NCI-H82 treated with DMSO at 0.1 percent for 48 hours (cell line): ENCODE results near the gene EPB41L4B.
"Not testable (repeated sequence)": the region's sequence is repeated elsewhere in the genome, so short reads cannot be mapped to it uniquely, and the experiment has no call there.

ENCODE experiments used
- DNase-seq: peaks from one replicate; lab custom pipeline; 2025; ENCODE audit not compliant: unreplicated experiment; lab: John Stamatoyannopoulos, UW

The EPB41L4B gene

DNA sequence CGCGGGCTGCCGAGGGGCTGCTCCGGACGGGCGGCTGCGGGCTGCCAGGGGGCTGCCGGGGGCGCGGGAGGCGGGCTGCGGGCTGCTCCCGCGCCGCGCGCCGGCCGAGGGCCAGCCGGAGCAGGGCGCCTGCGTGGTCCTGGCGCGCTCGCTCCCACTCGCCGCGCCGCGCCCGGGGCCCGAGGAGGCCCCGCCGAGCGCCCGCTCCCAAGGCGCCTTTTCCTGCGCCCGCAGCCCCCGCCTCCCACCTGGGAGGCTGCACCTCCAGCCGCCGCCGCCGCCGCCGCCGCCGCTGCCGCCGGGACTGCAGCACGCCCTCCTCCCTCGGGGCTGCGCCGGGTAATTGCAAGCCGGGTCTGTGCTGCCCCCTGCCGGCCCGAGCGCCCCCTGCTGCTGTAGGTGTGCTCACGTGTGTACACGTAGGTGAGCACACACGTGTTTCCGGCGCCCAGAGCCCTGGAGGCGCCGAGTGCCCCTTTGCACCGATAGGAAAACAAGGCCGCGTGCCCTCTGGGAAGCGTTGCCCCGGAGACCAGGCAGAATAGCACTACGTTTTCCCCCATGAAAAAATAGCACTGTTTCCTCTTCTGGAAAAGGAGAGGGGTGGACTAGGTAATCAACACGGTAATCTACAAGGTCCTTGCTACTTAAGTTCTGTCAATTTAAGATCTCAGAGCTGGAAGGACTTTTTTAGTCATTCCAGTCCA lies at the start of gene EPB41L4B:
EPB41L4B (minus strand) TSS at position 318 of the 707 bp plus-strand sequence. CDS start 613 bp downstream, outside the sequence.
- peak; percentile 47 for DNase-seq

DNA sequence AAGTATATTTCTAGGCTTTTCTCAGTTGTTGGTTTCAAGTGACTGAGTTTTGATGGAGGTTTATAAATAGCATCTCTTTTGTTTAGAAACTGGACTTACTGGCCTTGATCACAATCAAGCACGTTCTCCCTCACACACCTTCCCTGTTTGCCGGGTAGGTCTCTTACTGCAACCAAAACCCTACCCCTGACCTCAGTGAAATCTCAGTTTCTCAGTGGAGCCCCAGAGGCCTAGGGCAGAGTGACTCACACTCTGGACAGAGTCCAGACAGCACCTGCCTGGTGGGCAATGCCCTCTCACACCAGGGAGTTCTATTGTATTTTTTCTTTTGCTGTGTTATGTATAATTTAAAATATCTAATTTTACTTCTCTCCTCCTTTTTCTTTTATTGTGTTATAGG lies 48.4 kb upstream of the EPB41L4B start:
- no peak for DNase-seq

DNA sequence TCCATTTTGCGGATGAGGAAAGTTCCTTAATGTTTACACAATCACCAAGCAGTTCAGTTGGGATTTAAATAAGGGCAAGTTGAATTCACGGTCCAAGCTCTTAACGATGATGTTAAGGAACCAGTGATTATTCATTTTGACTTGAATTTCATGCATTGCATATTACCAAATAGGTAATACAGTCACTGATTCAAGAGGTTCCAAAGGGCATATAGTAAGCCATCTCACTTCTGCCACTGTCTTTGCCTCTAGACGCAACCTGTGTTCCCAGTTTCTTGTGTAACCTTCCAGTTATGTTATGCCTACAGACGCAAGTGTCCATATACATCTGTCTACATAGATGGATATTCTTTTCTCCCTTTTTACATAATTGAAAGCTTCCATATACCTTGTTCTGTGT lies 39.9 kb upstream of the EPB41L4B start:
- DNase-seq = no peak

DNA sequence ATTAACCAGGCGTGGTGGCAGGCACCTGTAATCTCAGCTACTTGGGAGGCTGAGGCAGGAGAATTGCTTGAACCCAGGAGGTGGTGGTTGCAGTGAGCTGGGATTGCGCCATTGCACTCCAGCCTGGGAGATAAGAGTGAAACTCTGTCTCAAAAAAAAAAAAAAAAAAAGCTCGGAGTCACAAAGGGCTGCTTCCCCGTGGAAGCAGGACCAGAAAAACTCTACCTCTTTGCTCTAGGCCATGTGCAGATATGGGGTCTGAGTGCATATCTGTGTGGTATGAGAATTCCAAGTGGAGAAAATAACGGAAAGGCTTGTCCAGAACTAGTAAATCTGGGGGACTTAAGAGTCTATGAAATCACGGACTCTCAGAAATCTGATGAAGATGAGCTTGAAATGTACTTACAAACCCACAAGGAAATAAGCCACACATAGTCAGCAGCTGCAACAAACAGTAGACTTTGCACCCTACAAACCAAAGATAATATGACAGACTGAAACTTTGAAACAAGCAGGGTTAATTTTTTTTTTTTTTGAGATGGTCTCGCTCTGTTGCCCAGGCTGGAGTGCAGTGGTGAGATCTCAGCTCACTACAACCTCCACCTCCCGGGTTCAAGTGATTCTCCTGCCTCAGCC lies 38.2 kb upstream of the EPB41L4B start:
- DNase-seq = not testable (repeated sequence)

DNA sequence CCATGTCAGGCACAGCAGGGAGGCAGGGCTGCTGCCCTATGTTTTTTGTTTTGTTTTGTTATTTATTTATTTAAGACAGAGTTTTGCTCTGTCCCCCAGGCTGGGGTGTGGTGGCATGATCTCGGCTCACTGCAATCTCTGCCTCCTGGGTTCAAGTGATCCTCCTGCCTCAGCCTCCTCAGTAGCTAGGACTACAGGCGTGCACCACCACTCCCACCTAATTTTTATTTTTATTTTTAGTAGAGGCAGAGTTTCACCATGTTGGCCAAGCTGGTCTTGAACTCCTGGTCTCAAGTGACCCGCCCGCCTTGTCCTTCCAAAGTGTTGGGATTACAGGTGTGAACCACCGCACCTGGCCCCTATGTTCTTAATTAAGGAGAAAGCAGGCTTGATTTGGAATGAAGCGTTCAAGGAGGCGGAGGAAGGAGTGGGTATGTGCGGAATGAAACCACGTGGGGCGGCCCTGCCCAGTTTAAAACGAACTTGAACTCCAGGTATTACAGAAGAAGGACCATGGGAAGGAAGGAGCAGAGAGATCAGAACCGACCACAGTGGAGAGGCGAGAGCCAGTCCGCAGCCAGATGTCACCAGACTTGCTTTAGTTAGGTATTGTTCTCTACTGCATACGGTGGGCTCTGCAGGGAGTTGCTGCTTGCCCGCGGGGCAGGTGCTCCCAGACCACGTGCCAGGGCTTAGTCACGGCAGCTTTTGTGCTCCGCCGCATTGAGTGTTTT lies 34.9 kb upstream of the EPB41L4B start:
- no peak for DNase-seq

DNA sequence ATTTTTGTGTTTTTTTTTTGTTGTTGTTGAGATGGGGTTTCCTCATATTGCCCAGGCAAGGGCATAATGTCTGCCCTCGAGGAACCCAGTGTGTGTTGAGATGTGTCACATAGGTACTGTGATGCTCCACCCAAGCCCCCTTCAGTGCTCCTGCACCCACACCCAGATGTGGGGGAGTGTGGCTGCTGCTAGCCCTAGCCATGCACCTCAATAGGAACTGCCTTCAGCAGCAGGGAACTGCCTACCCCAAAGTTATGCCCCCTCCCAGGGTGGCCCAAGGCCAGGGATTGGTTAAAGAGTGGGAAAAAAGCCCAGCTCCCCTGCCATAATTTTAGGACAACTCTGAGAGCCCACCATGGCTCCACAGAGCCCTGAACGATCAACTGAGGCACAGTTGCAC lies 33.3 kb upstream of the EPB41L4B start:
- DNase-seq = no peak

DNA sequence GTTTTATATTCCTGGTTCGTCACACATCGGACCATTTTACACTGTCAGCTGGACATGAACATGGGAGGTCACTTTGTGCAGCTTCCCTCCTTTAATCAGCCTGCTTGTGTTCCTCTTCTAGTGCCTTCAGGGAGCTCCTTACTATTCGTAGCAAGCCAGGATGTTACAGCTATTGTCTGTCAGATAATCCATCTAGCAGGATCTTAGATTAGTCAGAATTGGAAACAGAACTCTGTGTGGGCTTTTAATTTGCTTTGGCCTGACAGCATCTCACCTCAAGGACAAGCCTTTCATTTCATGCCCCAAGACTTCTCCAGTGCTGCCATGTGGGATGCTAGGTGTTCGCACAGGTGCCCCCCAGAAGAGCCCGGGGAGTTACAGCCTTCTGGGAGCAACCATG lies 30.2 kb upstream of the EPB41L4B start:
- DNase-seq = no peak

DNA sequence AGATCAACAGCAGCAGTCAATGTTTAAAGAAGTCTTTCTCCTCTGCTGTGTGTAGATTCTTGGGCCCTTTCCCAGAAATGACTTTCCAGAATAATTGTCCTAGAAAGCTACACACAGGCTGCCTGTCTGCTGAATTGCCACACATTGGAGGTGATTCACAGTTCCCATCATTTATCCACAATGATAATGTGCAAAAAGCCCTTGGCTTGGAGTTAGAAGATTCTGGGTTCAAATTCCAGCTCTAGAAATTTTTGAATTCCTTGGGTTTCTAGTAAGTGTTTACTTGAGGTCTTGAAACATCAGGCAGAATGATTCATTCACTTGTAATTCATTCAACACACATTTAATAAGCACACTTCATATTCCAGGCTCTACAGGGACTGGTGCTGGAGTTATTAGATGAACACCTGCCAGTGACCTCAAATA lies 28.6 kb upstream of the EPB41L4B start:
- no peak for DNase-seq

DNA sequence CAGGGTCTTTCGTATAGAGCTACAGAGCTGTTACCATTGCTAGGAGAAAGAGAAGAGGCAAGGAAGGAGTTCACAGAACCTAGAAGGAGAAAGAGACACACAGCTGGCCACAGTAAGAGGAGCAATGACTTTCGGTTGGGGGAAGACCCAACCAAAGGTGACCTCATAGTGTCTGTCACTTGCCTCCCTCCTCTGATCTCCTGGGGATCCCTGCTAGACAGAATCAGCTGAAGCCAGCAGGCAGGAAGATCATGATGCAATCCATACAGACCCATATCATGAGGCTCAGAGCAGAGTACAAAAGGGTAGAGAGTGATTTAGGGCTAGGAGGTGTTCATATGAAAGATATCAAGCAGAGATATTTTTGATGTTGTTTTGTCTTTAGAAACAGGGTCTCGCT lies 26.0 kb upstream of the EPB41L4B start:
- DNase-seq = no peak

DNA sequence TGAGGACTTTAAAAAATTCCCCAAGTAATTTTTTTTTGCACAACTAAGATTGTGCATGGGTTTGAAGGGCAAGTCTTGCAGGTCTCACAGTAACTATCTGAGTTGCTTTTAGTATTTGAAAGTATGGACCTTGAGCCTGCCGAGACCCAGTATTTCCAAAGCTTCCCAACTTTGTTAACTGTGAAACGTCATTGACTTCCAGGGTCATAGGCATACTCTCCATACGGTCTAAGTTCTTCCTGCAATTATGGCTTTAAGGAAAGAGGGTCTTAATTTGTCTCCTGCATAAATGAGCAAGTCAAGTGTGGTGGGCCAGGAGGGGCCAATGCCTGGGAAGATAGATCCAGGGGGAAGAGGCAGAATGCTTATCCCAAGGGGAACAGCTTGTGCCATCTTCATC lies 24.0 kb upstream of the EPB41L4B start:
- DNase-seq = no peak

DNA sequence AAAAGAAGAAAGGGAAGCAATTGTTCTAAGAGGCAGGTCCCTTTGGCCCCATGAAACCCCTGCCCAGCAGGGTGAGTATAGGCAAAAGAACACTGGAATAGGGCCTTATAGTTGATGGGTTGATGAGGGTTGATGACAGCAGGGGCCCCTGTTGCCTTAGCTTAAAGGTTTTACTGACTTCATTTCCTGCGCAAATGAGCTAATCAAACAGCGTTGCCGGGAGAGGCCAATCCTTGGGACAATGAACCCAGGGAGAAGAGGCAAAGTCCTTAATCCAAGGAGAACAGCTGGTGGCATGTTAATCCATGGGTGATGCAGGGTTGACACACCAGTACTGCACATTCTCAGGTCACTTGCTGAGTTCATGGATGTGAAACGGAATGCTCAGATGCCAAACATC lies 22.0 kb upstream of the EPB41L4B start:
- peak; percentile 86 for DNase-seq

DNA sequence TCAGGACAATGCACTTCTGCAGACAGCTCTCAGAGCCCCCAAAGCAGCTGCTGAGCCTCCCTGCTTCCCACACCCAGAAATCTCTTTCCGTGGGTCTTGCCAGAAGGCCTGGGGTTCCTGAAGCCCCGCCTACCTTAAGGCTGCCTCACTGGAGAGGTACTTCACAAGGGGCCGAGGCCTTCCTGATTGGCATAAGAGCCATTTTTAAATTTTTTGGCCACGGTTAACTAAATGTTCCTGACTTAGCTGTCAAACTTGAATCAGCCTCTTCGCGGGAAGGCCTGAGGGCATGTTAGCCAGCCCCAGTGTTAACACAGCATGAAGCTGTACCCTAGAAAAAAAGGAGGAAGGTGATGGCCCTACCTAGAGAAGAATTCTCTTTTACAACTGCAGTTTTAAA lies 20.7 kb upstream of the EPB41L4B start:
- no peak for DNase-seq

DNA sequence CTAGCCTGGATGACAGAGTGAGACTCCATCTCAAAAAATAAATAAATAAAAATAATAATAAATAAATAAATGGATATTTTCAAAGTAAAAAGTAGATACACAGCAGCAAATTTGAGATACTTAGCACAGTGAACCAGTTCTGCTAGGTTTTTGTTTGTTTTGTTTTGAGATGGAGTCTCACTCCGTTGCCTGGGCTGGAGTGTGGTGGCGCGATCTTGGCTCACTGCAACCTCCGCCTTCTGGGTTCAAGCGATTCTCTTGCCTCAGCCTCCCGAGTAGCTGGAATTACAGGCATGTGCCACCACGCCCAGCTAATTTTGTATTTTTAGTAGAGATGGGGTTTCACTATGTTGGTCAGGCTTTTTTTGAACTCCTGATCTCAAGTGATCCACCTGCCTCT lies 20.1 kb upstream of the EPB41L4B start:
- DNase-seq = not testable (repeated sequence)

DNA sequence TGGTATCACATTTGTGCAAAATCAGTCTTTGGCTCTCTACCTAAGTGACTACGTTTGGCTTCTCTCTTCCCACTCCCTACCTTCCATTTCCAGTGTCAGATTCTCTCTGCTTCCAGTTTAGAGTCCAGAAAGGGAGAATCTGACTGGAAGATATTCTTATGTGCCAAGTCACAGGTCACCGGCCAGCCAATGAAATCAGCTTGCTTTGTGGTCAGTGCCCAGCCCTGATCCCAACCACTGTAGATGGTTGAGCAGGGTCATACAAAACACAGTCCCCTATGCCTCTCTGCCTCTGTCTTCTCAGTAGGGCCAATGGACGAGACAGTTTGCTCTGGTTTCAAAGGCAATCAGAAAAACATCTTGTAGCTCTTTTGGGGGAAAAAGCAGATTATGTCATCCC lies 15.6 kb upstream of the EPB41L4B start:
- no peak for DNase-seq

DNA sequence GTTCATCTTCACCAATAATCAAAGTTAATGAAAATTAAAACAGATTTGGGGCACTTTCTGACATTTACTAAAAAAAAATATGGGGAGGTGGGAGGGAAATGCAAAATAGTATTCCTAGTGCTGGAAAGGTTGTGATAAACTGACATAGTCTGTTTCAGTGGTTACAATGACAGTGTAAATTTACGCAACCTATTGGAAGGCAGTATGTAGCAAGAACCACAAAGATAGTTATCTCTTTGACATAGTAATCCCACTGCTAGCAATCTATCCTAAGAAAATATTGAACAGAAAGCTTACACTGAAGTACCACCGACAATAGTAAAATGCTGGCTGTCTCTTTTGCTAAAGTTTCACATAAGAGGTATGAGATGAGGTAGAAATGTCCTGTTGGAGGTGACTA lies 15.1 kb upstream of the EPB41L4B start:
- DNase-seq = no peak

DNA sequence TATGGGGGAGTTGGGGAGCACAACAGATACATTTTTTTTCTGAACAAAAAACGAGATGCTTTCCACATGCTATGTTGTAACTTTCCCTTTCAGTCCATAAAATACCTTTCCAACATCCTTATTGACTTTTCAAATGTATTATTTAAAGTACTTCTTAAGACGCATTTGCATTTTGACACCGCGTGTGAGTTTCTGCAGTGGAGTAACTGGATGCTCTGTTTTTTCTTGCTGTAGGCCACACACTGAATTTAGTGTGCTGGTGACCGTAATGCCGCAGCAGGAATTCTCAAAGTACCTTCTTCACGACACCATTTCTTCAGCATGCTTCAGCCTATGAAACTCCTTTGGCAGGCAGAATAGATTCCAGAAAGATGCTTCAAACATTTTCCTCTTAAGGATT lies 14.3 kb upstream of the EPB41L4B start:
- DNase-seq = no peak

DNA sequence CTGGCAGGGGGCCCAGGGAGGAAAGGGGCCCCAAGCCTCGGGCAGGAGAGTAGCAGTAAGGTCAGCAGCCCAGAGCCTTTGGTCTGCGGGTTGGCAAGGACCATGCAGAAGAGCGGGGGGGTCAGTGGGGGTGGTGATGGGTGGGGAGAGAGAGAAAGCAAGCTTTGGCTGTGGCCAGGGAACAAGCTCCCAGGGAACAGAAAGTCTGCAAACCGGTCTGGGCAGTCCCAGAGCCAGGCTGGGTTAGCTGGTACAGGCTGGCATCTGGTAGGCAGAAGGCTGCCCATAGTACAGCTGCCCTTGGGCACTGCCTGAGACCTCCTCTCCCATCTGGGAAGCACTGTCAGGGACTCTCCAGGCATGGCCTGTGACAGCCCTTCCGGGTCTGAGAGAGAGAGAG lies 10.5 kb upstream of the EPB41L4B start:
- DNase-seq = no peak

DNA sequence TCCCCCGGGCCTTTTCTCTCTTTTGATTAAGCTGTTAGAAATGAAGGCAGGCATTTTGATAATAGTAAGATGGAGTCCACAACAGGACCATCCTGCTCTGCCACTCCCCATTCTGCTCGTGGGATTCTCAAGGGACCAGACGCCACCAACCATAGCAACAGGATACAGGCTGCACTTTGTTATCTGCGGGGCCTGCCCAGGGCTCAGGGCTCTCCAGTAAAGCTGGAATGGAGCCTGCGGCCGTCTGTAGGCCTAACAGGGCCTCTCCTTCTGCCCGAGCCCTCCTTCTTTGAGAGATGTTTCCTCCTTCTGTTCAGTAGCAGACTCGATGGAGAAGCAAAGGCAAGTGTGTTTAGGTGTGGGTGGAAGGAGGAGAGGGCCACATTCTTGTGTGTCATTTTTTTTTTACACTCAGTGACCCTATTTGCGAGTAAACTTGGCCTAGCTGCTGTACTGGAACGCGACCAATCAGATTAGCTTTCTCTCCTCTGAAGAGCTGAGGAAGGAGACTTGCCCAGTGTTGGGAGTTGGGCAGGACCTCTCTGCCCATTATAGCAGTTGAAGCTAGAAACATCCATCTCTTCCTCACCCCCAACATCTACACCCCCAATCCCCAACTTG lies 8.9 kb upstream of the EPB41L4B start:
- DNase-seq = no peak

DNA sequence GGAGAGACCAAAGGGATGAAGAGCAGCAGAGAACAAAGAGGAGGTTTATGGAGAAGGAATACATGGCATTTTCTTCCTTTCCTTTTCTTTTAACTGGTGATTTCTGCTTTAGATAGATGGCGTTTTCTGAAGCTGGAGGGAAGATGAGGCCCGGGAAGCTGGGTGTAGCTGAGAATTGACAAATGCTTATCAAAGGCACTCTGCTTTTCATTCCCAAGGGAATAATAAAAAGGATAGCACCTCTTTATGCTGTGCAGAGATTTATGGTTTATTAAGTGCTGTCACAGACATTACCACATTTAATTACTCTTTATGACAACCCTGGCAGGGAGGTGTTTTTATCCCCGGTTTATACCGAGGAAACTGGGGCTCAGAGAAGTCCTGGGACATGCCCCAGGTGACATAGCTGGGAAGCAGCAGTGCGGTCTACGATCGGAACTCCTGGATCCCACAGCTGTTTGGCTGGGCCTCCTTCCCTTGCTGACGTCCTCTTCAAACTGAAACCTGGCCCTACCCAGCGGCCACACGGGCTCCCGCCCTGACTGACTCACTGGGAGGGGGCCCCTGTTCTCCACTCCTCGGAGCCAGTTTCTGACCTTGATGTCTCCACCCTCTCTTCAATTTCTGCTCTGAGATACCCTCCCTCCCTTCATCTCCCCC lies 8.2 kb upstream of the EPB41L4B start:
- no peak for DNase-seq

DNA sequence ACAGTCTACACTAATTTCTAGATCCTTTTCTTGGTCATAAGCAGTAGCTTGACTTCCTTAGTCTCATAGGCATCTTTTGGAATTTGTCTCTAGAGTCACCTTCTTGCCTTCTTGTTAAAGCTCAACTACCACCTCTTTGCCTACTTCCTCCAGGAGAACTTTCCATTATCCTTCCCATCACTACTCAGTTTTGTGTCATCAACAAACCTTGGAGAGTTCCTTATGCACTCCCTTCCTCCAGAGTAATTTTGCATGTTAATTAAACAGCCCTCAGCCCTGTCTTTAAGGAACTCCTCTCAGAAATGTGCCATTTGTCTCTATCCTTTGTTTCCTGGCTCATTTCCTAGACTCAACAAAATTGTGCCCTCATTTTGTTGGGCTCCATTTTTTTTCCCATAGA lies 4.2 kb upstream of the EPB41L4B start:
- DNase-seq = no peak

DNA sequence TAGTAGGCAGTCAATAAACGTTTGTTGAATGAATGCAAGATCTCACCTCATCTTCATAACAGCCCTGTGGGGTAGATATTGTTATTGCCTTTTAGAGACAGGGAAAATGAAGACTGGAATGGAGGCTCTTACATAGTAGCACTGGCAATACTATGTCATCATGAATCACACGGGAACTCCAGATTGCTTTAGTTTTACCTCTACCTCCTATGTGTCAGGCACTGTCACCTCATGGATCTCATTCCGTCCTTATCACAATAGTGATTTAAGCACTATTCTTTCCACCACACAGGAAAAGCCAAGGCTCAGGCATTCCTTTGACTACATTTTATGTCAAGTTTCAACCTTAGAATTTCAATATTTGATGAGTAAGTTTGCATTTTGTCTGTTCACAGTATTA lies 2.9 kb upstream of the EPB41L4B start:
- DNase-seq = no peak
